Neural progenitor cell (in vitro differentiated cells): ENCODE measurements around the gene NRF1. TPM values are rescaled to one million over a fixed set of nuclear protein-coding genes. Genes with fewer than 3 reads are reported as not detected.
A peak's percentile ranks its signal among the peaks of the same experiment; 100 is the strongest.

Experiments
- DNase-seq: peaks from one replicate; pipeline ENCODE4 v3.0.0-alpha.2; 2016; ENCODE audit warnings: low spot score
- H2AFZ ChIP-seq: fragments of 200-600 bp; sonication (generic); replicated peaks from 2 replicates; pipeline ENCODE4 v1.6.1; 2016; ENCODE audit warnings: antibody characterized with exemption
- H3F3A ChIP-seq: fragments of 200-600 bp; sonication (generic); 2 replicates; pipeline ENCODE4 v1.6.1; 2016; ENCODE audit warnings: antibody characterized with exemption, low read depth
- H3K27ac ChIP-seq: fragments of 200-600 bp; sonication (generic); 2 replicates; pipeline ENCODE4 v1.5.1; 2016; ENCODE audit warnings: mild to moderate bottlenecking
- H3K27me3 ChIP-seq: fragments of 200-600 bp; sonication (generic); 2 replicates; pipeline ENCODE4 v1.6.1; 2016; ENCODE audit warnings: mild to moderate bottlenecking, moderate library complexity
- H3K36me3 ChIP-seq: fragments of 200-600 bp; sonication (generic); 2 replicates; pipeline ENCODE4 v1.5.1; 2016
- H3K4me1 ChIP-seq: fragments of 200-600 bp; sonication (generic); 2 replicates; pipeline ENCODE4 v1.6.1; 2016; ENCODE audit warnings: mixed run types
- H3K4me2 ChIP-seq: fragments of 200-600 bp; sonication (generic); 2 replicates; pipeline ENCODE4 v1.6.1; 2016
- H3K4me3 ChIP-seq: fragments of 200-600 bp; sonication (generic); 2 replicates; pipeline ENCODE4 v1.5.1; 2016
- H3K79me2 ChIP-seq: fragments of 200-600 bp; sonication (generic); 2 replicates; pipeline ENCODE4 v1.6.1; 2016; ENCODE audit warnings: low read depth
- H3K9ac ChIP-seq: fragments of 200-600 bp; sonication (generic); 2 replicates; pipeline ENCODE4 v1.6.1; 2016
- H3K9me3 ChIP-seq: fragments of 200-600 bp; sonication (generic); 2 replicates; pipeline ENCODE4 v1.5.1; 2016; ENCODE audit warnings: low read depth
- H4K20me1 ChIP-seq: fragments of 200-600 bp; sonication (generic); 2 replicates; pipeline ENCODE4 v1.6.1; 2016; ENCODE audit warnings: low read depth
- H3K27ac Mint-ChIP-seq: 3 replicates; pipeline ENCODE4 v1.8.0; 2021; ENCODE audit warnings: mixed read lengths
- H3K27me3 Mint-ChIP-seq: 2 replicates; pipeline ENCODE4 v1.8.0; 2022; ENCODE audit warnings: low read depth, mild to moderate bottlenecking, inconsistent platforms, moderate library complexity, mixed read lengths; ENCODE audit not compliant: insufficient read depth
- H3K36me3 Mint-ChIP-seq: 3 replicates; pipeline ENCODE4 v1.8.0; 2021; ENCODE audit warnings: mixed read lengths
- H3K4me1 Mint-ChIP-seq: 3 replicates; pipeline ENCODE4 v1.8.0; 2021; ENCODE audit warnings: mixed read lengths
- H3K4me3 Mint-ChIP-seq: 3 replicates; pipeline ENCODE4 v1.8.0; 2021; ENCODE audit warnings: mild to moderate bottlenecking, moderate library complexity, mixed read lengths
- H3K9me3 Mint-ChIP-seq: 3 replicates; pipeline ENCODE4 v1.8.0; 2020; ENCODE audit warnings: mixed read lengths
- CTCF ChIP-seq: fragments of 200-600 bp; sonication (generic); IDR thresholded peaks from 2 replicates; pipeline ENCODE4 v1.5.1; 2017; ENCODE audit warnings: antibody characterized with exemption, mild to moderate bottlenecking
- EZH2 ChIP-seq: fragments of 200-600 bp; sonication (generic); IDR thresholded peaks from 2 replicates; pipeline ENCODE4 v1.6.1; 2017; ENCODE audit warnings: antibody characterized with exemption, mild to moderate bottlenecking, moderate library complexity
- EZH2phosphoT487 ChIP-seq: fragments of 200-600 bp; sonication (generic); IDR thresholded peaks from 2 replicates; pipeline ENCODE4 v1.6.1; 2017; ENCODE audit warnings: antibody characterized with exemption
- total RNA-seq: library from RNA; depleted of rRNA; stranded (reverse); fragments of >200 nt; gene quantifications from 2 replicates; pipeline ENCODE4 v1.2.3, GENCODE V29; 2015; ENCODE audit warnings: low replicate concordance

Gene NRF1
- total RNA-seq, 1 donor from 2014 or later: 22.9 TPM

- no peaks in the 10 kb centered on the region for H3K9me3 Mint-ChIP-seq
- H3K9ac ChIP-seq: no peak overlapping the region
- no peak overlapping the region for H3K4me3 ChIP-seq
- H3K4me1 ChIP-seq: no peaks in the 10 kb centered on the region
- H3K4me1 Mint-ChIP-seq: peaks cover 11% of the 10 kb centered on the region
- H3K27ac ChIP-seq: peak overlapping the region; percentile 6
- no peaks in the 10 kb centered on the region for H3K36me3 ChIP-seq
- H3K27ac Mint-ChIP-seq: peak overlapping the region; percentile 2
- no peak overlapping the region for H3K4me3 Mint-ChIP-seq
- no peak overlapping the region for H2AFZ ChIP-seq
- peaks cover 13% of the 10 kb centered on the region for H4K20me1 ChIP-seq
- H3K4me2 ChIP-seq: no peak overlapping the region
- peaks cover 36% of the 10 kb centered on the region for H3K36me3 Mint-ChIP-seq
- no peaks in the 10 kb centered on the region for H3K27me3 ChIP-seq
- TF ChIP-seq EZH2 (no peak), EZH2phosphoT487 (no peak), CTCF (no peak)
- H3F3A ChIP-seq: peaks cover 22% of the 10 kb centered on the region
- peaks cover 13% of the 10 kb centered on the region for H3K79me2 ChIP-seq
- H3K27me3 Mint-ChIP-seq: peaks cover 3% of the 10 kb centered on the region
- no peak for DNase-seq
- no peaks in the 10 kb centered on the region for H3K9me3 ChIP-seq
Measured at GRCh38 chr7:129604713-129605437, 6.6 kb upstream of the NRF1 start.

- Histone ChIP-seq H3K4me2 (no peak overlapping the region), H3K27ac (no peak overlapping the region), H3K79me2 (peaks cover 26% of the 10 kb centered on the region), H3K36me3 (no peaks in the 10 kb centered on the region), H3K4me1 (peaks cover 3% of the 10 kb centered on the region), H3K9me3 (no peaks in the 10 kb centered on the region), H3K4me3 (no peak overlapping the region), H3K9ac (no peak overlapping the region), H3K27me3 (no peaks in the 10 kb centered on the region), H4K20me1 (peaks cover 13% of the 10 kb centered on the region), H3F3A (peaks cover 22% of the 10 kb centered on the region), H2AFZ (no peak overlapping the region)
- Mint-ChIP-seq H3K36me3 (peaks cover 30% of the 10 kb centered on the region), H3K4me3 (no peak overlapping the region), H3K4me1 (peaks cover 13% of the 10 kb centered on the region), H3K9me3 (no peaks in the 10 kb centered on the region), H3K27ac (no peak overlapping the region), H3K27me3 (peaks cover 6% of the 10 kb centered on the region)
- no peak for DNase-seq
- TF ChIP-seq CTCF: no peak
- TF ChIP-seq EZH2: no peak
- TF ChIP-seq EZH2phosphoT487: no peak
Measured at GRCh38 chr7:129605960-129606614, 5.4 kb upstream of the NRF1 start.

- Histone ChIP-seq H2AFZ (no peak overlapping the region), H3K79me2 (peaks cover 29% of the 10 kb centered on the region), H3K36me3 (no peaks in the 10 kb centered on the region), H3K4me1 (peaks cover 3% of the 10 kb centered on the region), H3K9me3 (no peaks in the 10 kb centered on the region), H3F3A (peaks cover 22% of the 10 kb centered on the region), H3K4me2 (no peak overlapping the region), H3K9ac (no peak overlapping the region), H3K27ac (no peak overlapping the region), H4K20me1 (peaks cover 13% of the 10 kb centered on the region), H3K27me3 (no peaks in the 10 kb centered on the region), H3K4me3 (no peak overlapping the region)
- H3K4me1 Mint-ChIP-seq: peaks cover 14% of the 10 kb centered on the region
- no peak for DNase-seq
- no peak for TF ChIP-seq EZH2phosphoT487
- peaks cover 31% of the 10 kb centered on the region for H3K36me3 Mint-ChIP-seq
- H3K9me3 Mint-ChIP-seq: no peaks in the 10 kb centered on the region
- no peak overlapping the region for H3K4me3 Mint-ChIP-seq
- no peak overlapping the region for H3K27ac Mint-ChIP-seq
- H3K27me3 Mint-ChIP-seq: peaks cover 6% of the 10 kb centered on the region
Measured at GRCh38 chr7:129606803-129607202, 4.7 kb upstream of the NRF1 start.
